H9 (cell line): ENCODE results near the gene ANKH. TPM values are rescaled to one million over a fixed set of nuclear protein-coding genes. Genes with fewer than 3 reads are reported as not detected.

Experiments used
- DNase-seq: peaks from one replicate; pipeline ENCODE4 v3.0.0-alpha.2; 2017
- H2AFZ ChIP-seq: one replicate; pipeline ENCODE4 v1.6.1; 2013; ENCODE audit warnings: mild to moderate bottlenecking, low read length, control low read depth, moderate library complexity
- H2AK5ac ChIP-seq: 2 replicates; pipeline ENCODE4 v1.6.1; 2013; ENCODE audit warnings: low read length, control low read depth, mixed read lengths; ENCODE audit not compliant: insufficient read length
- H2BK120ac ChIP-seq: one replicate; pipeline ENCODE4 v1.6.1; 2013; ENCODE audit warnings: low read depth, mild to moderate bottlenecking, low read length, control low read depth, inconsistent platforms; ENCODE audit not compliant: poor library complexity, severe bottlenecking
- H2BK12ac ChIP-seq: 2 replicates; pipeline ENCODE4 v1.6.1; 2013; ENCODE audit warnings: low read length, control low read depth, mixed read lengths, low read depth; ENCODE audit not compliant: insufficient read length
- H2BK15ac ChIP-seq: 2 replicates; pipeline ENCODE4 v1.6.1; 2013; ENCODE audit warnings: low read depth, low read length, control low read depth
- H2BK20ac ChIP-seq: one replicate; pipeline ENCODE4 v1.6.1; 2013; ENCODE audit warnings: low read depth, mild to moderate bottlenecking, low read length, control low read depth, inconsistent platforms; ENCODE audit not compliant: poor library complexity, severe bottlenecking
- H2BK5ac ChIP-seq: 2 replicates; pipeline ENCODE4 v1.6.1; 2013; ENCODE audit warnings: low read length, control low read depth, mixed read lengths; ENCODE audit not compliant: insufficient read length
- H3K14ac ChIP-seq: 2 replicates; pipeline ENCODE4 v1.6.1; 2013; ENCODE audit warnings: low read length, control low read depth; ENCODE audit not compliant: insufficient read depth
- H3K18ac ChIP-seq: 2 replicates; pipeline ENCODE4 v1.6.1; 2013; ENCODE audit warnings: low read depth, mild to moderate bottlenecking, mixed read lengths, low read length, control low read depth; ENCODE audit not compliant: insufficient read length
- H3K23ac ChIP-seq: 2 replicates; pipeline ENCODE4 v1.6.1; 2013; ENCODE audit warnings: low read length, control low read depth, mixed read lengths, low read depth; ENCODE audit not compliant: insufficient read length
- H3K23me2 ChIP-seq: 2 replicates; pipeline ENCODE4 v1.6.1; 2013; ENCODE audit warnings: low read depth, mild to moderate bottlenecking, mixed read lengths, low read length, control low read depth; ENCODE audit not compliant: insufficient read length, poor library complexity, severe bottlenecking
- H3K27ac ChIP-seq: 2 replicates; pipeline ENCODE4 v1.5.1; 2013; ENCODE audit warnings: low read length, control low read depth, mixed read lengths, low read depth; ENCODE audit not compliant: insufficient read length
- H3K27me3 ChIP-seq: 2 replicates; pipeline ENCODE4 v1.6.1; 2013; ENCODE audit warnings: low read length, control low read depth, inconsistent platforms; ENCODE audit not compliant: insufficient read depth
- H3K4ac ChIP-seq: 2 replicates; pipeline ENCODE4 v1.6.1; 2013; ENCODE audit warnings: low read depth, mild to moderate bottlenecking, control low read depth, inconsistent platforms, low read length, moderate library complexity
- H3K4me1 ChIP-seq: 2 replicates; pipeline ENCODE4 v1.6.1; 2013; ENCODE audit warnings: low read length, control low read depth, inconsistent platforms; ENCODE audit not compliant: insufficient read depth
- H3K4me2 ChIP-seq: 2 replicates; pipeline ENCODE4 v1.6.1; 2013; ENCODE audit warnings: low read length, control low read depth, mixed read lengths; ENCODE audit not compliant: insufficient read length, insufficient read depth
- H3K56ac ChIP-seq: 2 replicates; pipeline ENCODE4 v1.6.1; 2013; ENCODE audit warnings: low read depth, mild to moderate bottlenecking, mixed read lengths, low read length, control low read depth; ENCODE audit not compliant: insufficient read length
- H3K79me1 ChIP-seq: 2 replicates; pipeline ENCODE4 v1.6.1; 2013; ENCODE audit warnings: low read depth, mild to moderate bottlenecking, moderate library complexity, low read length, control low read depth, inconsistent platforms; ENCODE audit not compliant: insufficient read depth, poor library complexity, severe bottlenecking
- H3K79me2 ChIP-seq: 2 replicates; pipeline ENCODE4 v1.6.1; 2013; ENCODE audit warnings: low read length, control low read depth, inconsistent platforms; ENCODE audit not compliant: insufficient read depth
- H3K9ac ChIP-seq: 2 replicates; pipeline ENCODE4 v1.6.1; 2013; ENCODE audit warnings: low read length, control low read depth, mixed read lengths; ENCODE audit not compliant: insufficient read length; ENCODE audit errors: extremely low read depth
- H3K9me3 ChIP-seq: one replicate; pipeline ENCODE4 v1.6.1; 2013; ENCODE audit warnings: low read depth, low read length, inconsistent platforms; ENCODE audit not compliant: control insufficient read depth
- H3T11ph ChIP-seq: one replicate; pipeline ENCODE4 v1.6.1; 2013; ENCODE audit warnings: mild to moderate bottlenecking, low read length, control low read depth, inconsistent platforms
- H4K20me1 ChIP-seq: one replicate; pipeline ENCODE4 v1.6.1; 2013; ENCODE audit not compliant: control insufficient read depth, insufficient read length, insufficient read depth
- H4K5ac ChIP-seq: 2 replicates; pipeline ENCODE4 v1.6.1; 2013; ENCODE audit warnings: low read depth, mild to moderate bottlenecking, mixed read lengths, low read length, control low read depth; ENCODE audit not compliant: insufficient read length
- H4K8ac ChIP-seq: replicated peaks from 2 replicates; pipeline ENCODE4 v1.6.1; 2013; ENCODE audit warnings: low read length, control low read depth, mixed read lengths, low read depth; ENCODE audit not compliant: insufficient read length
- H4K91ac ChIP-seq: 2 replicates; pipeline ENCODE4 v1.6.1; 2013; ENCODE audit warnings: low read depth, mild to moderate bottlenecking, moderate library complexity, mixed read lengths, low read length, control low read depth; ENCODE audit not compliant: insufficient read length
- H3K27ac Mint-ChIP-seq, 3 experiments: 2 replicates in 2 of 3; 3 replicates in 1 of 3; pipeline ENCODE4 v1.8.0; 2020 to 2021; ENCODE audit warnings: mixed read lengths in 3 of 3, mild to moderate bottlenecking in 1 of 3, moderate library complexity in 1 of 3
- H3K27me3 Mint-ChIP-seq: 2 replicates; pipeline ENCODE4 v1.8.0; 2021; ENCODE audit warnings: low read depth, mild to moderate bottlenecking, moderate library complexity, mixed read lengths
- H3K36me3 Mint-ChIP-seq, 3 experiments: 2 replicates in 2 of 3; 3 replicates in 1 of 3; pipeline ENCODE4 v1.8.0; 2020 to 2021; ENCODE audit warnings: low read depth in 3 of 3, mixed read lengths in 3 of 3; ENCODE audit not compliant: insufficient read depth in 1 of 3
- H3K4me1 Mint-ChIP-seq, 2 experiments: 2 replicates each; pipeline ENCODE4 v1.8.0; 2020; ENCODE audit warnings: mixed read lengths in 2 of 2
- H3K4me3 Mint-ChIP-seq, 2 experiments: 2 replicates in 1 of 2; 3 replicates in 1 of 2; pipeline ENCODE4 v1.8.0; 2020 to 2021; ENCODE audit warnings: mild to moderate bottlenecking in 2 of 2, mixed read lengths in 2 of 2, moderate library complexity in 1 of 2
- H3K9me3 Mint-ChIP-seq, 2 experiments: 2 replicates in 1 of 2; 3 replicates in 1 of 2; pipeline ENCODE4 v1.8.0; 2020; ENCODE audit warnings: mild to moderate bottlenecking in 2 of 2, mixed read lengths in 2 of 2, moderate library complexity in 1 of 2
- CTCF ChIP-seq: fragments of 200-600 bp; sonication (generic); conservative IDR thresholded peaks from 3 replicates; pipeline ENCODE4 v1.8.0; 2021; ENCODE audit warnings: antibody characterized with exemption, mild to moderate bottlenecking
- WGBS: extraction: QIAGEN DNeasy Blood & Tissue Kit; methylation state at CpG from one replicate; pipeline ENCODE4 v1.1.7; 2013; ENCODE audit warnings: missing lambda C conversion rate, low lambda C conversion rate, mixed read lengths; ENCODE audit not compliant: insufficient read length; ENCODE audit errors: extremely low coverage; 5-methylcytosine and 5-hydroxymethylcytosine counted together
- total RNA-seq: library from RNA; stranded (reverse); gene quantifications from 2 replicates; pipeline ENCODE4 v1.2.1, GENCODE V29; 2021

The ANKH gene
- total RNA-seq, 1 experiment from 2014 or later, result 9.6 TPM

- Histone ChIP-seq H2AK5ac (no peak overlapping the region), H2BK12ac (no peak overlapping the region), H3K27ac (no peak overlapping the region), H3K79me1 (no peaks in the 10 kb centered on the region), H3K27me3 (no peaks in the 10 kb centered on the region; the same call in 1 of the 2 replicates), H2BK15ac (no peak overlapping the region), H3K4me1 (no peaks in the 10 kb centered on the region), H3K14ac (no peak overlapping the region), H3K23me2 (peaks cover 9% of the 10 kb centered on the region), H3K9me3 (no peaks in the 10 kb centered on the region), H4K5ac (no peak overlapping the region), H3T11ph (no peak overlapping the region), H2BK120ac (no peak overlapping the region), H2AFZ (no peak overlapping the region), H2BK5ac (no peak overlapping the region), H3K79me2 (no peaks in the 10 kb centered on the region), H3K18ac (no peak overlapping the region), H3K4ac (no peak overlapping the region), H3K56ac (no peak overlapping the region), H4K91ac (no peak overlapping the region), H4K20me1 (no peaks in the 10 kb centered on the region), H3K23ac (no peak overlapping the region), H2BK20ac (no peak overlapping the region), H3K4me2 (no peak overlapping the region), H3K9ac (no peak overlapping the region), H4K8ac (no peak overlapping the region)
- no peak overlapping the region for H3K27ac Mint-ChIP-seq
- no peak overlapping the region for H3K4me3 Mint-ChIP-seq
- peaks cover under 1 to 2% of the 10 kb centered on the region in 2 experiments; a peak in 3 of 5 replicates for H3K9me3 Mint-ChIP-seq
- peaks cover 0 to 10% (median 0%) of the 10 kb centered on the region in 3 experiments; a peak in 2 of 7 replicates for H3K36me3 Mint-ChIP-seq
- no peak for DNase-seq
- no peak for TF ChIP-seq CTCF
- peaks cover 19% of the 10 kb centered on the region for H3K27me3 Mint-ChIP-seq
- no CpG with 5 or more reads among the region's 3 CpGs for WGBS
- H3K4me1 Mint-ChIP-seq, result peaks cover 4 to 8% of the 10 kb centered on the region in 2 experiments
Observed at GRCh38 chr5:14659821-14660607, 211.6 kb downstream of the ANKH start.
